HL-60 (cell line): Measurements from ENCODE around the gene STXBP5.

Experiments used
- DNase-seq, 2 experiments: peaks; one replicate each; pipeline ENCODE4 v3.0.0-alpha.2; 2010 to 2020; ENCODE audit warnings: low read depth in 1 of 2, low spot score in 1 of 2
- H3K27ac ChIP-seq: fragments of 250-450 bp; sonication (Bioruptor Pico); replicated peaks from 2 replicates; pipeline ENCODE4 v1.5.1; 2020; ENCODE audit warnings: mild to moderate bottlenecking, moderate library complexity
- H3K27me3 ChIP-seq: fragments of 250-450 bp; sonication (Bioruptor Pico); 2 replicates; pipeline ENCODE4 v1.5.1; 2021; ENCODE audit warnings: mild to moderate bottlenecking, moderate library complexity; ENCODE audit not compliant: insufficient read depth, poor library complexity, severe bottlenecking
- H3K4me3 ChIP-seq: replicated peaks from 2 replicates; pipeline ENCODE4 v1.5.1; 2011; ENCODE audit warnings: mild to moderate bottlenecking, control low read depth, low read length; ENCODE audit not compliant: insufficient read depth
- CTCF ChIP-seq: IDR thresholded peaks from one replicate; pipeline ENCODE4 v1.5.1; 2011; ENCODE audit warnings: low read length, control low read depth, inconsistent platforms; ENCODE audit not compliant: insufficient read depth
- GABPA ChIP-seq: IDR thresholded peaks from 2 replicates; pipeline ENCODE4 v1.6.1; 2012; ENCODE audit warnings: low read depth
- POLR2AphosphoS5 ChIP-seq: IDR thresholded peaks from 2 replicates; pipeline ENCODE4 v1.6.1; 2012; ENCODE audit warnings: low read depth
- REST ChIP-seq: IDR thresholded peaks from 2 replicates; pipeline ENCODE4 v1.6.1; 2012; ENCODE audit warnings: low read depth; ENCODE audit not compliant: insufficient replicate concordance
- SPI1 ChIP-seq: IDR thresholded peaks from 2 replicates; pipeline ENCODE4 v1.6.1; 2012; ENCODE audit warnings: low read depth, mild to moderate bottlenecking, borderline replicate concordance

The STXBP5 gene

DNA sequence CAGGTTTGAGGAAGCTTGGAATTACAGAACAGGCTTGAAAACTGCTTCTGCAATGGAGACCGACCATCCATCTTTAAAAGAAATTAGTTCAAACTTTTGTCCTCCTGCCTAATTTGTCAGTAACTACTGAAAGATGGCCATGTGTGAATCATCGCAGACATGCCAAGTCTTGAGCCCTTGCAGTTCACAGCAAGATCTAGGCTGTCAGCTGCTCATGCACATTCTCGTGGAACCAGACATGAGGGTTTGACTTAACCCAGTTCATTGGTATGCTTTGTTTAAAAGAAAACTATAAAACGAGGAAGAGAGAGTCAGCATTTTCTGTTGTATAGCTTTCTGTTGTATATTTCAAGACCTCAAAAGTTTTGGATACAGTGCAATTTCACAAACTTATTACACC is 230.3 kb downstream of the STXBP5 start:
- no peak overlapping the region for H3K27ac ChIP-seq
- no peaks in the 10 kb centered on the region for H3K27me3 ChIP-seq
- no peak overlapping the region for H3K4me3 ChIP-seq
- TF ChIP-seq GABPA (no peak), REST (no peak), POLR2AphosphoS5 (no peak), SPI1 (no peak), CTCF (no peak)
- DNase-seq = no peak

- no peak for TF ChIP-seq POLR2AphosphoS5
- TF ChIP-seq CTCF = no peak
- TF ChIP-seq SPI1 = no peak
- TF ChIP-seq GABPA = no peak
- TF ChIP-seq REST = no peak
- Histone ChIP-seq H3K27ac (no peak overlapping the region), H3K27me3 (no peaks in the 10 kb centered on the region), H3K4me3 (no peak overlapping the region)
- no peak for DNase-seq
Observed at GRCh38 chr6:147437615-147438014, 233.4 kb downstream of the STXBP5 start.

DNA sequence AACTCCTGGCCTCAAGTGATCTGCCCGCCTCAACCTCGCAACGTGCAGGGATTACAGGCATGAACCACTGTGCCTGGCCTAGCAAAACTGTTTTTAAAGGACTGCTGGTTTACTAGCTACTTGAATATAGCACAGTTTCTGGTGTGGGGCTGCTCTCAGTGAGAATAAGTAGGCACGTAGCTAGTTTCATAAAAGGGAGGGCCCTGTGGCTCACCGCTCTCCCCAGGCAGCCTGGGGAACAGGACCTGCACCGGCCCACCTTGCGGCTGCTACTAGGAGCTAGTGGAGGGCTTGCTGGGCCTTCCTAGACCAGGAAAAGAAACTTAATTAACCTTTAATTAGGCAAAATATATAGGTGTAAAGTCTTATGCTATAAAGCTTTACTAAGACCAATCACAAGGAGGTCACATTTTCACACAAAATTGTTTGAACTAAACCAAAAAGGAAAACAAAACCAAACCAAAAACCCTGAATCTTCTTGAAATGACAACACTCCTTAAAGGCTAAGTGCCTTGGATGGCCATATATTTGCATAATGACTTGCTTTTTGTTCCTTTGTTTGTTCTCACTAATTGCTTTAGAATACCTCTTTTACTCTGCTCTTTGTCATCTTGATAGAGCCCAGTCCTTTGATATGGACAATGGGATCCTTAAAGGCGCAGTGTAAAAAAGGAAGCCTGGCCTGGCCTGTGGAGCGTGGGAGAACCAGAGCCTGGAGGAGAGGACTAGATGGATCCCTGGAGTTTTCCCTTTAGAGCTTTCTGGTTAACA is 234.7 kb downstream of the STXBP5 start:
- Histone ChIP-seq H3K27me3 (no peaks in the 10 kb centered on the region), H3K4me3 (no peak overlapping the region), H3K27ac (no peak overlapping the region)
- TF ChIP-seq CTCF (no peak), GABPA (no peak)
- DNase-seq = no peak
